H1 (cell line): Measurements from ENCODE around the gene DMGDH. TPM values are rescaled to one million over a fixed set of nuclear protein-coding genes. Genes with fewer than 3 reads are reported as not detected.

Source experiments
- CTCF ChIA-PET: fragments of 300-600 bp; sonication (Branson Sonifier 250); formaldehyde crosslinking; loops from one replicate; lab custom pipeline; 2021; ENCODE audit not compliant: partially characterized antibody; lab: Charles Lee
- POLR2A ChIA-PET: fragments of 300-600 bp; sonication (Branson Sonifier 250); formaldehyde crosslinking; loops from one replicate; lab custom pipeline; 2021; ENCODE audit warnings: inconsistent platforms; ENCODE audit not compliant: partially characterized antibody; lab: Charles Lee
- DNase-seq, 2 experiments: peaks; one replicate each; pipeline versions ENCODE4 v3.0.0 to v3.0.0-alpha.2; 2010 to 2022; ENCODE audit warnings: low spot score in 2 of 2, low read depth in 1 of 2, mixed read lengths in 1 of 2
- FAIRE-seq: peaks from 2 replicates; lab custom pipeline; 2011; peaks lifted over from hg19 to GRCh38; lab: Jason Lieb, UNC
- H2AFZ ChIP-seq: 2 replicates; pipeline ENCODE4 v1.8.1; 2012; ENCODE audit warnings: low read length, inconsistent platforms
- H2AK5ac ChIP-seq: 2 replicates; pipeline ENCODE4 v1.6.1; 2013; ENCODE audit warnings: low read depth, low read length
- H2BK120ac ChIP-seq: replicated peaks from 2 replicates; pipeline ENCODE3; 2013; ENCODE audit warnings: low read depth, low read length, inconsistent platforms
- H2BK12ac ChIP-seq: 2 replicates; pipeline ENCODE4 v1.6.1; 2013; ENCODE audit warnings: low read depth, low read length
- H2BK15ac ChIP-seq: 2 replicates; pipeline ENCODE4 v1.6.1; 2013; ENCODE audit warnings: low read length
- H2BK20ac ChIP-seq: 2 replicates; pipeline ENCODE4 v1.6.1; 2013; ENCODE audit warnings: low read length
- H2BK5ac ChIP-seq: 2 replicates; pipeline ENCODE4 v1.6.1; 2013; ENCODE audit warnings: low read depth, low read length
- H3K14ac ChIP-seq: 2 replicates; pipeline ENCODE4 v1.6.1; 2013; ENCODE audit warnings: inconsistent platforms; ENCODE audit not compliant: insufficient read length
- H3K18ac ChIP-seq: 2 replicates; pipeline ENCODE4 v1.6.1; 2013; ENCODE audit warnings: low read length; ENCODE audit errors: extremely low read depth
- H3K23ac ChIP-seq: 2 replicates; pipeline ENCODE4 v1.6.1; 2013; ENCODE audit warnings: inconsistent platforms; ENCODE audit not compliant: insufficient read length
- H3K23me2 ChIP-seq: 2 replicates; pipeline ENCODE4 v1.6.1; 2013; ENCODE audit warnings: low read depth, low read length
- H3K27ac ChIP-seq: 2 replicates; pipeline ENCODE4 v1.6.1; 2011; ENCODE audit warnings: low read depth, low read length, inconsistent platforms
- H3K27me3 ChIP-seq, 4 experiments: replicated peaks in 1 of 4; 1 replicate in 1 of 4; 2 replicates in 3 of 4; pipeline versions ENCODE4 v1.6.1 to v1.8.1; 2011 to 2013; ENCODE audit warnings: low read length in 3 of 4, mild to moderate bottlenecking in 3 of 4, inconsistent platforms in 2 of 4, mixed read lengths in 2 of 4, moderate library complexity in 1 of 4; ENCODE audit not compliant: control insufficient read depth in 3 of 4, insufficient read depth in 3 of 4; ENCODE audit errors: extremely low read depth in 1 of 4
- H3K36me3 ChIP-seq, 4 experiments: 2 replicates each; pipeline versions ENCODE4 v1.6.1 to v1.8.1; 2011 to 2013; ENCODE audit warnings: mild to moderate bottlenecking in 4 of 4, low read length in 3 of 4, moderate library complexity in 2 of 4, control low read depth in 1 of 4, inconsistent platforms in 1 of 4; ENCODE audit not compliant: insufficient read depth in 4 of 4, control insufficient read depth in 2 of 4
- H3K4ac ChIP-seq: replicated peaks from 2 replicates; pipeline ENCODE3; 2013; ENCODE audit warnings: low read length, low read depth, mixed read lengths, inconsistent platforms; ENCODE audit not compliant: insufficient read length
- H3K4me1 ChIP-seq, 4 experiments: replicated peaks in 1 of 4; 1 replicate in 1 of 4; 2 replicates in 3 of 4; pipeline versions ENCODE4 v1.6.1 to v1.8.1; 2011 to 2013; ENCODE audit warnings: low read length in 3 of 4, inconsistent platforms in 2 of 4, mixed read lengths in 1 of 4; ENCODE audit not compliant: insufficient read depth in 4 of 4, control insufficient read depth in 3 of 4
- H3K4me2 ChIP-seq, 2 experiments: 2 replicates each; pipeline versions ENCODE4 v1.6.1 to v1.8.1; 2011 to 2013; ENCODE audit warnings: low read depth in 2 of 2, low read length in 2 of 2, control low read depth in 1 of 2, inconsistent platforms in 1 of 2, mild to moderate bottlenecking in 1 of 2; ENCODE audit not compliant: insufficient read depth in 1 of 2
- H3K4me3 ChIP-seq, 4 experiments: fragments of 200-600, 300-600 bp in 1 of 4; sonication (generic), shearing (Covaris generic), sonication (Bioruptor Twin) in 1 of 4; 2 replicates each; pipeline versions ENCODE4 v1.5.1 to v1.8.1; 2011 to 2016; ENCODE audit warnings: low read length in 4 of 4, low read depth in 3 of 4, control low read depth in 2 of 4, inconsistent platforms in 2 of 4, mild to moderate bottlenecking in 2 of 4, mixed read lengths in 1 of 4, moderate library complexity in 1 of 4; ENCODE audit not compliant: insufficient read depth in 2 of 4; ENCODE audit errors: extremely low read depth in 1 of 4
- H3K56ac ChIP-seq: replicated peaks from 2 replicates; pipeline ENCODE3; 2013; ENCODE audit warnings: low read depth, mild to moderate bottlenecking, mixed read lengths, low read length, inconsistent platforms; ENCODE audit not compliant: insufficient read length
- H3K79me1 ChIP-seq: 2 replicates; pipeline ENCODE4 v1.6.1; 2013; ENCODE audit warnings: low read depth, low read length, control low read depth
- H3K79me2 ChIP-seq, 2 experiments: 2 replicates each; pipeline versions ENCODE4 v1.6.1 to v1.8.1; 2012 to 2013; ENCODE audit warnings: low read length in 2 of 2, mild to moderate bottlenecking in 2 of 2, inconsistent platforms in 1 of 2; ENCODE audit not compliant: insufficient read depth in 2 of 2, control insufficient read depth in 1 of 2
- H3K9ac ChIP-seq, 4 experiments: replicated peaks in 1 of 4; 1 replicate in 1 of 4; 2 replicates in 3 of 4; pipeline versions ENCODE4 v1.6.1 to v1.8.1; 2011 to 2013; ENCODE audit warnings: low read depth in 3 of 4, low read length in 3 of 4, control low read depth in 2 of 4, mild to moderate bottlenecking in 2 of 4, moderate library complexity in 2 of 4, inconsistent platforms in 1 of 4; ENCODE audit errors: extremely low read depth in 1 of 4
- H3K9me3 ChIP-seq, 2 experiments: 2 replicates each; pipeline versions ENCODE4 v1.6.1 to v1.8.1; 2012 to 2013; ENCODE audit warnings: mild to moderate bottlenecking in 2 of 2, moderate library complexity in 2 of 2, control low read depth in 1 of 2, inconsistent platforms in 1 of 2, low read depth in 1 of 2, low read length in 1 of 2, mixed read lengths in 1 of 2; ENCODE audit not compliant: insufficient read depth in 2 of 2
- H4K20me1 ChIP-seq, 2 experiments: replicated peaks in 1 of 2; 2 replicates each; pipeline versions ENCODE3 to v1.8.1; 2011 to 2013; ENCODE audit warnings: inconsistent platforms in 2 of 2, low read length in 2 of 2, mild to moderate bottlenecking in 1 of 2; ENCODE audit not compliant: insufficient read depth in 2 of 2, control insufficient read depth in 1 of 2
- H4K5ac ChIP-seq: 2 replicates; pipeline ENCODE4 v1.6.1; 2013; ENCODE audit warnings: low read length, low read depth, mixed read lengths, inconsistent platforms; ENCODE audit not compliant: insufficient read length
- H4K8ac ChIP-seq: 2 replicates; pipeline ENCODE4 v1.8.0; 2013; ENCODE audit warnings: mild to moderate bottlenecking, moderate library complexity, low read length, inconsistent platforms; ENCODE audit not compliant: insufficient read depth; ENCODE audit errors: extremely low read depth
- H4K91ac ChIP-seq: replicated peaks from 2 replicates; pipeline ENCODE3; 2013; ENCODE audit warnings: low read length, mixed read lengths, inconsistent platforms; ENCODE audit not compliant: insufficient read length
- ATF3 ChIP-seq: IDR thresholded peaks from 2 replicates; pipeline ENCODE4 v1.6.1; 2011; ENCODE audit warnings: low read depth, mild to moderate bottlenecking, low read length; ENCODE audit not compliant: insufficient read depth
- CTBP2 ChIP-seq: IDR thresholded peaks from 2 replicates; pipeline ENCODE4 v1.7.0; 2011; ENCODE audit warnings: borderline replicate concordance, mild to moderate bottlenecking, moderate library complexity, mixed read lengths, low read length; ENCODE audit not compliant: insufficient read depth, insufficient read length
- E2F6 ChIP-seq: IDR thresholded peaks from 2 replicates; pipeline ENCODE4 v1.6.1; 2012; ENCODE audit warnings: inconsistent platforms
- EZH2 ChIP-seq: fragments of 200-600 bp; sonication (generic); IDR thresholded peaks from 2 replicates; pipeline ENCODE4 v1.7.1; 2012; ENCODE audit warnings: low read depth, mild to moderate bottlenecking, moderate library complexity, low read length, inconsistent platforms; ENCODE audit not compliant: severe bottlenecking
- KDM4A ChIP-seq: IDR thresholded peaks from one replicate; pipeline ENCODE4 v1.7.1; 2012; ENCODE audit warnings: low read depth, mild to moderate bottlenecking, moderate library complexity, low read length, inconsistent platforms; ENCODE audit not compliant: severe bottlenecking
- SUZ12 ChIP-seq: fragments of 200-600 bp; sonication (generic); IDR thresholded peaks from 2 replicates; pipeline ENCODE4 v1.6.1; 2012; ENCODE audit warnings: mild to moderate bottlenecking, inconsistent platforms, low read length, moderate library complexity, mixed read lengths
- WGBS, 2 experiments: shearing (Covaris generic) in 1 of 2; methylation state at CpG; one replicate each; pipeline versions ENCODE4 v1.1.6 to v1.1.7; 2013 to 2015; ENCODE audit warnings: low lambda C conversion rate in 2 of 2, mixed read lengths in 2 of 2, inconsistent platforms in 1 of 2, low coverage in 1 of 2, missing lambda C conversion rate in 1 of 2; ENCODE audit not compliant: insufficient replicate concordance in 2 of 2, insufficient coverage in 1 of 2, insufficient read length in 1 of 2; ENCODE audit errors: extremely low coverage in 1 of 2, missing lambda C conversion rate in 1 of 2; 5-methylcytosine and 5-hydroxymethylcytosine counted together
- polyA plus RNA-seq, 7 experiments: library from polyadenylated mRNA; depleted of rRNA in 3 of 7; stranded (reverse) in 5 of 7; unstranded in 2 of 7; fragments of >200 nt in 5 of 7; fragments of 200-250 nt in 2 of 7; gene quantifications; 1 replicate in 5 of 7; 2 replicates in 1 of 7; 4 replicates in 1 of 7; pipeline versions ENCODE4 v1.2.1 to v1.2.3, GENCODE V29; 2011 to 2013; ENCODE audit warnings: missing spikeins in 2 of 7, mixed read lengths in 2 of 7
- total RNA-seq: library from RNA; stranded (reverse); fragmentation: NEBNext Ultra II Directional; extraction: Animal tissue kit (Norgen Biotek cat#: 25700); gene quantifications from 2 replicates; pipeline ENCODE4 v1.2.1, GENCODE V29; 2021

The DMGDH gene
- total and polyA plus RNA-seq, 2 of the 8 experiments (the other 6 are each of a cell fraction or from before 2014, with no cell fraction given), result 0.15 TPM; not detected in 1

- Histone ChIP-seq H3K4me3 (peak overlapping the region; percentile 50 to 73 (median 60)), H2BK12ac (no peak overlapping the region), H4K91ac (no peak overlapping the region), H3K56ac (no peak overlapping the region), H4K20me1 (peaks cover 0 to 3% of the 10 kb centered on the region in 2 experiments), H2AFZ (peak overlapping the region; percentile 60), H3K9ac (peak overlapping the region in 2 of 4 experiments; percentile 14 to 20; a peak in 2 of 7 replicates), H3K4ac (no peak overlapping the region), H3K27me3 (peaks cover 15 to 27% (median 22%) of the 10 kb centered on the region in 4 experiments), H3K23ac (no peak overlapping the region), H3K79me1 (no peaks in the 10 kb centered on the region), H3K4me1 (no peaks in the 10 kb centered on the region), H4K8ac (no peak overlapping the region), H3K14ac (no peak overlapping the region), H3K18ac (no peak overlapping the region), H3K4me2 (peak overlapping the region; percentile 84 to 93), H3K36me3 (no peaks in the 10 kb centered on the region), H2BK5ac (no peak overlapping the region), H2AK5ac (no peak overlapping the region), H2BK20ac (no peak overlapping the region), H2BK120ac (no peak overlapping the region), H2BK15ac (no peak overlapping the region), H3K9me3 (no peaks in the 10 kb centered on the region), H3K79me2 (no peaks in the 10 kb centered on the region), H4K5ac (no peak overlapping the region), H3K27ac (no peak overlapping the region), H3K23me2 (peaks cover 11% of the 10 kb centered on the region; the same call in 1 of the 2 replicates)
- 8% methylated on average over 39 of the region's 39 CpGs; no CpG with 5 or more reads in 1 of the 2 experiments for WGBS, 2 experiments
- FAIRE-seq, result no peak
- ChIA-PET CTCF (interaction anchor here (0.6 to 1.5 kb wide), 5 partner anchors 21 to 102 kb away, joined by 3 to 4 read pairs (median 3); no protein-coding TSS in a partner anchor), POLR2A (no interaction called here)
- DNase-seq, result peak in 1 of 2 experiments; percentile 80
- TF ChIP-seq KDM4A (peak; percentile 89), E2F6 (peak; percentile 66; the same call in 1 of the 2 replicates), SUZ12 (peak; percentile 71; the same call in 1 of the 2 replicates), ATF3 (no peak), EZH2 (peak; percentile 84), CTBP2 (peak; percentile 44)
Measured at GRCh38 chr5:79111960-79112702, 42.7 kb upstream of the DMGDH start.
